ENCODE results near the gene HECTD1.
"Not testable (repeated sequence)": the region's sequence is repeated elsewhere in the genome, so short reads cannot be mapped to it uniquely, and the experiment has no call there.

The HECTD1 gene

GRCh38 chr14:31192544-31192943 is 15.0 kb downstream of the HECTD1 start:
- DNase-seq = not testable (repeated sequence)

GRCh38 chr14:31190717-31191263 is 16.8 kb downstream of the HECTD1 start:
- no peak for DNase-seq

- DNase-seq = no peak
These were observed 17.4 kb downstream of the HECTD1 start for GRCh38 chr14:31190219-31190603.

- no peak for DNase-seq
These were observed 18.0 kb downstream of the HECTD1 start for GRCh38 chr14:31189346-31190218.

- no peak for DNase-seq
These were observed 18.8 kb downstream of the HECTD1 start for GRCh38 chr14:31188744-31189143.

GRCh38 chr14:31182016-31182415 is 25.6 kb downstream of the HECTD1 start:
- not testable (repeated sequence) for DNase-seq

GRCh38 chr14:31181271-31181670 is 26.3 kb downstream of the HECTD1 start:
- DNase-seq = no peak

- no peak for DNase-seq
These were observed 27.1 kb downstream of the HECTD1 start for GRCh38 chr14:31180299-31181051.

- DNase-seq = no peak
These were observed 33.2 kb downstream of the HECTD1 start for GRCh38 chr14:31174433-31174832.

- no peak for DNase-seq
These were observed 34.3 kb downstream of the HECTD1 start for GRCh38 chr14:31173120-31173837.

- no peak for DNase-seq
These were observed 35.5 kb downstream of the HECTD1 start for GRCh38 chr14:31172084-31172483.

GRCh38 chr14:31170411-31170810 is 37.2 kb downstream of the HECTD1 start:
- no peak for DNase-seq

GRCh38 chr14:31169877-31170276 is 37.7 kb downstream of the HECTD1 start:
- no peak for DNase-seq

GRCh38 chr14:31167032-31167431 is 40.6 kb downstream of the HECTD1 start:
- DNase-seq = no peak

GRCh38 chr14:31166271-31166561 is 41.4 kb downstream of the HECTD1 start:
- DNase-seq = no peak

- DNase-seq = no peak
These were observed 43.5 kb downstream of the HECTD1 start for GRCh38 chr14:31164115-31164514.

GRCh38 chr14:31162910-31163649 is 44.5 kb downstream of the HECTD1 start:
- DNase-seq = no peak

- DNase-seq = no peak
These were observed 46.3 kb downstream of the HECTD1 start for GRCh38 chr14:31161274-31161673.

- DNase-seq = no peak
These were observed 47.8 kb downstream of the HECTD1 start for GRCh38 chr14:31159682-31160296.

- DNase-seq = no peak
These were observed 52.6 kb downstream of the HECTD1 start for GRCh38 chr14:31154956-31155355.

- no peak for DNase-seq
These were observed 65.0 kb downstream of the HECTD1 start for GRCh38 chr14:31142455-31143087.
